Neural cell (in vitro differentiated cells): ENCODE results near the gene SEC31A.

Source experiments
- EP300 ChIP-seq: fragments of 450-650 bp; conservative IDR thresholded peaks from 2 replicates; pipeline ENCODE4 v1.6.1; 2014; ENCODE audit warnings: antibody characterized with exemption, mild to moderate bottlenecking, moderate library complexity; ENCODE audit not compliant: poor library complexity, severe bottlenecking
- EZH2 ChIP-seq: fragments of 200-600, 300-800 bp; shearing (Covaris generic), sonication (generic); IDR thresholded peaks from 2 replicates; pipeline ENCODE4 v1.6.1; 2014; ENCODE audit warnings: antibody characterized with exemption, low read length, borderline replicate concordance, mild to moderate bottlenecking; ENCODE audit not compliant: insufficient read depth, poor library complexity, severe bottlenecking
- MXI1 ChIP-seq: fragments of 450-650 bp; conservative IDR thresholded peaks from 2 replicates; pipeline ENCODE4 v1.6.1; 2014; ENCODE audit warnings: antibody characterized with exemption, mild to moderate bottlenecking; ENCODE audit not compliant: poor library complexity, severe bottlenecking
- POLR2AphosphoS5 ChIP-seq: IDR thresholded peaks from 2 replicates; pipeline ENCODE4 v1.6.1; 2012
- RAD21 ChIP-seq: fragments of 450-650 bp; conservative IDR thresholded peaks from 2 replicates; pipeline ENCODE4 v1.6.1; 2014; ENCODE audit warnings: antibody characterized with exemption, mild to moderate bottlenecking, moderate library complexity
- SMC3 ChIP-seq: fragments of 450-650 bp; conservative IDR thresholded peaks from 2 replicates; pipeline ENCODE4 v1.6.1; 2014; ENCODE audit warnings: antibody characterized with exemption, mild to moderate bottlenecking, moderate library complexity; ENCODE audit not compliant: poor library complexity
- TAF1 ChIP-seq: IDR thresholded peaks from 2 replicates; pipeline ENCODE4 v1.6.1; 2012; ENCODE audit warnings: low read depth
- TF ChIP-seq, protein P1 (sequence below): fragments of 450-650 bp; IDR thresholded peaks from 2 replicates; pipeline ENCODE4 v1.5.1; 2014; ENCODE audit warnings: antibody characterized with exemption, mild to moderate bottlenecking, moderate library complexity; ENCODE audit not compliant: poor library complexity, severe bottlenecking
- TF ChIP-seq, protein P2 (sequence below): IDR thresholded peaks from 2 replicates; pipeline ENCODE4 v1.6.1; 2012; ENCODE audit warnings: borderline replicate concordance

DNA sequence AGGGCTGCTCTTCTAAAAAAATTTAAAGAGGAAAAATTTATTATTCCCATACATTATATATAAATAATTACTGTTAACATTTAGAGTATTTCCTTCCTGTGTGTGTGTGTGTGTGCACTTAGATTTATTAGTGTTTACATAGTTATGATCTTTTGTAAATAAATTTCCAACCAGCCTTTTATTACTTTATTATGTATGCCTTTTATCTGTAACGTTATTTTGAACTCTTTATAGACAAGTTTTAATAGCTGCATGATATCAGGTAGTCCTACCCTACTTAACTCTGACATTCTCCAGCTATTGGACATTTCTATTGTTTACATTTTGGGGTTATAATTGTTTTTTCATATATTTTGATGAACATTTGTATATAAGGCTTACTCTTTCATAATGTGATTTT lies 18.4 kb upstream of the SEC31A start:
- TF ChIP-seq TAF1 = no peak
- TF ChIP-seq POLR2AphosphoS5 = no peak
- TF ChIP-seq, protein P1, sequence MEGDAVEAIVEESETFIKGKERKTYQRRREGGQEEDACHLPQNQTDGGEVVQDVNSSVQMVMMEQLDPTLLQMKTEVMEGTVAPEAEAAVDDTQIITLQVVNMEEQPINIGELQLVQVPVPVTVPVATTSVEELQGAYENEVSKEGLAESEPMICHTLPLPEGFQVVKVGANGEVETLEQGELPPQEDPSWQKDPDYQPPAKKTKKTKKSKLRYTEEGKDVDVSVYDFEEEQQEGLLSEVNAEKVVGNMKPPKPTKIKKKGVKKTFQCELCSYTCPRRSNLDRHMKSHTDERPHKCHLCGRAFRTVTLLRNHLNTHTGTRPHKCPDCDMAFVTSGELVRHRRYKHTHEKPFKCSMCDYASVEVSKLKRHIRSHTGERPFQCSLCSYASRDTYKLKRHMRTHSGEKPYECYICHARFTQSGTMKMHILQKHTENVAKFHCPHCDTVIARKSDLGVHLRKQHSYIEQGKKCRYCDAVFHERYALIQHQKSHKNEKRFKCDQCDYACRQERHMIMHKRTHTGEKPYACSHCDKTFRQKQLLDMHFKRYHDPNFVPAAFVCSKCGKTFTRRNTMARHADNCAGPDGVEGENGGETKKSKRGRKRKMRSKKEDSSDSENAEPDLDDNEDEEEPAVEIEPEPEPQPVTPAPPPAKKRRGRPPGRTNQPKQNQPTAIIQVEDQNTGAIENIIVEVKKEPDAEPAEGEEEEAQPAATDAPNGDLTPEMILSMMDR = no peak
- no peak for TF ChIP-seq EZH2
- no peak for TF ChIP-seq EP300
- TF ChIP-seq, protein P2, sequence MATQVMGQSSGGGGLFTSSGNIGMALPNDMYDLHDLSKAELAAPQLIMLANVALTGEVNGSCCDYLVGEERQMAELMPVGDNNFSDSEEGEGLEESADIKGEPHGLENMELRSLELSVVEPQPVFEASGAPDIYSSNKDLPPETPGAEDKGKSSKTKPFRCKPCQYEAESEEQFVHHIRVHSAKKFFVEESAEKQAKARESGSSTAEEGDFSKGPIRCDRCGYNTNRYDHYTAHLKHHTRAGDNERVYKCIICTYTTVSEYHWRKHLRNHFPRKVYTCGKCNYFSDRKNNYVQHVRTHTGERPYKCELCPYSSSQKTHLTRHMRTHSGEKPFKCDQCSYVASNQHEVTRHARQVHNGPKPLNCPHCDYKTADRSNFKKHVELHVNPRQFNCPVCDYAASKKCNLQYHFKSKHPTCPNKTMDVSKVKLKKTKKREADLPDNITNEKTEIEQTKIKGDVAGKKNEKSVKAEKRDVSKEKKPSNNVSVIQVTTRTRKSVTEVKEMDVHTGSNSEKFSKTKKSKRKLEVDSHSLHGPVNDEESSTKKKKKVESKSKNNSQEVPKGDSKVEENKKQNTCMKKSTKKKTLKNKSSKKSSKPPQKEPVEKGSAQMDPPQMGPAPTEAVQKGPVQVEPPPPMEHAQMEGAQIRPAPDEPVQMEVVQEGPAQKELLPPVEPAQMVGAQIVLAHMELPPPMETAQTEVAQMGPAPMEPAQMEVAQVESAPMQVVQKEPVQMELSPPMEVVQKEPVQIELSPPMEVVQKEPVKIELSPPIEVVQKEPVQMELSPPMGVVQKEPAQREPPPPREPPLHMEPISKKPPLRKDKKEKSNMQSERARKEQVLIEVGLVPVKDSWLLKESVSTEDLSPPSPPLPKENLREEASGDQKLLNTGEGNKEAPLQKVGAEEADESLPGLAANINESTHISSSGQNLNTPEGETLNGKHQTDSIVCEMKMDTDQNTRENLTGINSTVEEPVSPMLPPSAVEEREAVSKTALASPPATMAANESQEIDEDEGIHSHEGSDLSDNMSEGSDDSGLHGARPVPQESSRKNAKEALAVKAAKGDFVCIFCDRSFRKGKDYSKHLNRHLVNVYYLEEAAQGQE = no peak
- TF ChIP-seq MXI1 = no peak
- TF ChIP-seq RAD21 = no peak
- TF ChIP-seq SMC3 = no peak
